CD14-positive monocyte (primary cell): ENCODE results near the gene EGFR. TPM values are rescaled to one million over a fixed set of nuclear protein-coding genes. Genes with fewer than 3 reads are reported as not detected.

ENCODE experiments used
- DNase-seq, 3 donors: peaks; one replicate each; pipeline ENCODE4 v3.0.0-alpha.2; 2011 to 2022
- H2AFZ ChIP-seq: 2 replicates; pipeline ENCODE4 v1.6.0; 2012; ENCODE audit warnings: mild to moderate bottlenecking, low read depth, low read length, inconsistent platforms; ENCODE audit not compliant: insufficient read depth, poor library complexity, severe bottlenecking
- H3K27ac ChIP-seq, 2 donors: 1 replicate in 1 of 2; 2 replicates in 1 of 2; pipeline ENCODE4 v1.5.1; 2012 to 2013; ENCODE audit warnings: low read length in 2 of 2, control low read depth in 1 of 2, inconsistent platforms in 1 of 2, low read depth in 1 of 2, mild to moderate bottlenecking in 1 of 2
- H3K27me3 ChIP-seq, 2 donors: one replicate each; pipeline versions ENCODE4 v1.6.0 to v1.6.1; 2011 to 2013; ENCODE audit warnings: low read length in 2 of 2; ENCODE audit not compliant: control insufficient read depth in 2 of 2, insufficient read depth in 2 of 2
- H3K36me3 ChIP-seq, 2 donors: replicated peaks in 1 of 2; 1 replicate in 1 of 2; 2 replicates in 1 of 2; pipeline versions ENCODE4 v1.5.1 to v1.6.1; 2012 to 2013; ENCODE audit warnings: low read length in 2 of 2, control low read depth in 1 of 2, inconsistent platforms in 1 of 2, mild to moderate bottlenecking in 1 of 2; ENCODE audit not compliant: insufficient read depth in 2 of 2, control insufficient read depth in 1 of 2
- H3K4me1 ChIP-seq, 2 donors: 1 replicate in 1 of 2; 2 replicates in 1 of 2; pipeline versions ENCODE4 v1.5.1 to v1.6.1; 2012 to 2013; ENCODE audit warnings: low read length in 2 of 2, control low read depth in 1 of 2, inconsistent platforms in 1 of 2, mild to moderate bottlenecking in 1 of 2, moderate library complexity in 1 of 2; ENCODE audit not compliant: insufficient read depth in 2 of 2, control insufficient read depth in 1 of 2
- H3K4me2 ChIP-seq: replicated peaks from 2 replicates; pipeline ENCODE3; 2012; ENCODE audit warnings: low read length, moderate library complexity, mild to moderate bottlenecking; ENCODE audit not compliant: poor library complexity, severe bottlenecking; ENCODE audit errors: extremely low read depth
- H3K4me3 ChIP-seq, 3 experiments: fragments of 200-600 bp in 1 of 3; sonication (generic) in 1 of 3; replicated peaks in 1 of 3; 1 replicate in 2 of 3; 2 replicates in 1 of 3; pipeline ENCODE4 v1.5.1; 2011 to 2013; ENCODE audit warnings: low read length in 3 of 3, mild to moderate bottlenecking in 3 of 3, control low read depth in 2 of 3, low read depth in 2 of 3, inconsistent platforms in 1 of 3, moderate library complexity in 1 of 3
- H3K79me2 ChIP-seq: 2 replicates; pipeline ENCODE4 v1.6.0; 2012; ENCODE audit warnings: mild to moderate bottlenecking, control low read depth, inconsistent platforms, low read length, moderate library complexity; ENCODE audit not compliant: insufficient read depth
- H3K9ac ChIP-seq: 2 replicates; pipeline ENCODE4 v1.6.0; 2017; ENCODE audit warnings: low read length, mild to moderate bottlenecking; ENCODE audit not compliant: insufficient read depth, poor library complexity, severe bottlenecking
- H3K9me3 ChIP-seq, 2 donors: replicated peaks in 1 of 2; 1 replicate in 1 of 2; 2 replicates in 1 of 2; pipeline versions ENCODE4 v1.5.1 to v1.6.1; 2012 to 2013; ENCODE audit warnings: low read length in 2 of 2, control low read depth in 1 of 2; ENCODE audit not compliant: control insufficient read depth in 1 of 2, insufficient read depth in 1 of 2
- H4K20me1 ChIP-seq: 2 replicates; pipeline ENCODE4 v1.6.0; 2012; ENCODE audit warnings: mild to moderate bottlenecking, low read length, control low read depth, moderate library complexity; ENCODE audit not compliant: insufficient read depth
- H3K27ac Mint-ChIP-seq, 7 donors: one replicate each; pipeline ENCODE4 v1.8.0; 2020; ENCODE audit warnings: mild to moderate bottlenecking in 7 of 7, mixed read lengths in 7 of 7, moderate library complexity in 6 of 7, inconsistent platforms in 2 of 7
- H3K27me3 Mint-ChIP-seq, 3 donors: one replicate each; pipeline ENCODE4 v1.8.0; 2021 to 2022; ENCODE audit warnings: low read depth in 3 of 3, mild to moderate bottlenecking in 3 of 3, mixed read lengths in 3 of 3, moderate library complexity in 3 of 3, inconsistent platforms in 1 of 3
- H3K36me3 Mint-ChIP-seq, 2 donors: one replicate each; pipeline ENCODE4 v1.8.0; 2020; ENCODE audit warnings: mixed read lengths in 2 of 2, inconsistent platforms in 1 of 2, mild to moderate bottlenecking in 1 of 2
- H3K4me1 Mint-ChIP-seq: one replicate; pipeline ENCODE4 v1.8.0; 2020; ENCODE audit warnings: mild to moderate bottlenecking, mixed read lengths
- H3K4me3 Mint-ChIP-seq, 2 donors: one replicate each; pipeline ENCODE4 v1.8.0; 2020; ENCODE audit warnings: mild to moderate bottlenecking in 2 of 2, mixed read lengths in 2 of 2, moderate library complexity in 1 of 2
- H3K9me3 Mint-ChIP-seq, 7 donors: one replicate each; pipeline ENCODE4 v1.8.0; 2020 to 2022; ENCODE audit warnings: mixed read lengths in 7 of 7, mild to moderate bottlenecking in 6 of 7, moderate library complexity in 6 of 7, inconsistent platforms in 2 of 7
- WGBS: methylation state at CpG from one replicate; pipeline ENCODE4 v1.1.5; 2013; ENCODE audit warnings: missing lambda C conversion rate; ENCODE audit not compliant: insufficient coverage; 5-methylcytosine and 5-hydroxymethylcytosine counted together
- intact Hi-C, 2 donors: fragments of 100-400 bp; cut with micrococcal nuclease; formaldehyde crosslinking; loops; one replicate each; pipeline versions ENCODE4 v1.15.0 to v1.15.1; 2023
- polyA plus RNA-seq, 3 donors: library from polyadenylated mRNA; depleted of rRNA in 1 of 3; unstranded in 2 of 3; stranded (reverse) in 1 of 3; fragments of 300-500 nt in 2 of 3; fragments of >200 nt in 1 of 3; fragmentation: Illumina TruSeq in 2 of 3; gene quantifications; 1 replicate in 2 of 3; 2 replicates in 1 of 3; pipeline ENCODE4 v1.2.3, GENCODE V29; 2012 to 2021
- TF ChIP-seq, protein P1 (sequence below): fragments of 200-600 bp; IDR thresholded peaks from one replicate; pipeline ENCODE4 v1.8.0; 2022; ENCODE audit warnings: antibody characterized with exemption, mild to moderate bottlenecking

Gene EGFR
- polyA plus RNA-seq, 3 donors, result not detected

DNA sequence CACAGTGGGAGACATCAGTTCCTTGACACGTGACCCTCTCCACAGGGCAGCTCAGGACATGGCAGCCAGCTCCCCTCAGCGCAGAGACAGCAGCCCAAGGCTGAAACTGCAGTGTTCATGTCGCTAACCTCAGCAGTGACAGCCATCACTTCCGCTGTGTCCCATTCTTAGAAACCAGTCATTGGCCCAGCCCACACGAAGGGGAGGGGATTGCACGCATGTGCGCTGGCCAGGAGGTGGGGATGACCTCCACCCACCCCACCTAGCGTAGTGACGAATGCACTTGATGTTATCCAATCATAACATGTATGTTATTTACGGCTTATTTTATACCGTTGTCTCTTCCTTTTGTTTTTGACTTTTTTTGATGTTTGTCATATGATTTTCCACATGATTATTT lies 36.9 kb upstream of the EGFR start:
- H3K4me2 ChIP-seq, result no peak overlapping the region
- TF ChIP-seq, protein P1, sequence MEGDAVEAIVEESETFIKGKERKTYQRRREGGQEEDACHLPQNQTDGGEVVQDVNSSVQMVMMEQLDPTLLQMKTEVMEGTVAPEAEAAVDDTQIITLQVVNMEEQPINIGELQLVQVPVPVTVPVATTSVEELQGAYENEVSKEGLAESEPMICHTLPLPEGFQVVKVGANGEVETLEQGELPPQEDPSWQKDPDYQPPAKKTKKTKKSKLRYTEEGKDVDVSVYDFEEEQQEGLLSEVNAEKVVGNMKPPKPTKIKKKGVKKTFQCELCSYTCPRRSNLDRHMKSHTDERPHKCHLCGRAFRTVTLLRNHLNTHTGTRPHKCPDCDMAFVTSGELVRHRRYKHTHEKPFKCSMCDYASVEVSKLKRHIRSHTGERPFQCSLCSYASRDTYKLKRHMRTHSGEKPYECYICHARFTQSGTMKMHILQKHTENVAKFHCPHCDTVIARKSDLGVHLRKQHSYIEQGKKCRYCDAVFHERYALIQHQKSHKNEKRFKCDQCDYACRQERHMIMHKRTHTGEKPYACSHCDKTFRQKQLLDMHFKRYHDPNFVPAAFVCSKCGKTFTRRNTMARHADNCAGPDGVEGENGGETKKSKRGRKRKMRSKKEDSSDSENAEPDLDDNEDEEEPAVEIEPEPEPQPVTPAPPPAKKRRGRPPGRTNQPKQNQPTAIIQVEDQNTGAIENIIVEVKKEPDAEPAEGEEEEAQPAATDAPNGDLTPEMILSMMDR, result no peak
- H3K27ac Mint-ChIP-seq, result no peak overlapping the region
- no peak overlapping the region for H3K4me3 Mint-ChIP-seq
- no peak overlapping the region for H2AFZ ChIP-seq
- no peaks in the 10 kb centered on the region for H3K4me1 Mint-ChIP-seq
- no peaks in the 10 kb centered on the region for H3K9me3 ChIP-seq
- no peaks in the 10 kb centered on the region for H3K79me2 ChIP-seq
- intact Hi-C loops, result no loop called here
- WGBS, result 72% methylated on average over 2 of the region's 11 CpGs
- no peak overlapping the region for H3K27ac ChIP-seq
- H3K36me3 ChIP-seq, result no peaks in the 10 kb centered on the region
- H4K20me1 ChIP-seq, result no peaks in the 10 kb centered on the region
- no peaks in the 10 kb centered on the region for H3K36me3 Mint-ChIP-seq
- H3K4me3 ChIP-seq, result no peak overlapping the region
- DNase-seq, result no peak
- no peaks in the 10 kb centered on the region for H3K4me1 ChIP-seq
- H3K9me3 Mint-ChIP-seq, result peaks cover 0 to 8% (median 4%) of the 10 kb centered on the region in 7 donors
- no peaks in the 10 kb centered on the region for H3K27me3 ChIP-seq
- peaks cover 0 to 1% (median 0%) of the 10 kb centered on the region in 3 donors for H3K27me3 Mint-ChIP-seq
- no peak overlapping the region for H3K9ac ChIP-seq

DNA sequence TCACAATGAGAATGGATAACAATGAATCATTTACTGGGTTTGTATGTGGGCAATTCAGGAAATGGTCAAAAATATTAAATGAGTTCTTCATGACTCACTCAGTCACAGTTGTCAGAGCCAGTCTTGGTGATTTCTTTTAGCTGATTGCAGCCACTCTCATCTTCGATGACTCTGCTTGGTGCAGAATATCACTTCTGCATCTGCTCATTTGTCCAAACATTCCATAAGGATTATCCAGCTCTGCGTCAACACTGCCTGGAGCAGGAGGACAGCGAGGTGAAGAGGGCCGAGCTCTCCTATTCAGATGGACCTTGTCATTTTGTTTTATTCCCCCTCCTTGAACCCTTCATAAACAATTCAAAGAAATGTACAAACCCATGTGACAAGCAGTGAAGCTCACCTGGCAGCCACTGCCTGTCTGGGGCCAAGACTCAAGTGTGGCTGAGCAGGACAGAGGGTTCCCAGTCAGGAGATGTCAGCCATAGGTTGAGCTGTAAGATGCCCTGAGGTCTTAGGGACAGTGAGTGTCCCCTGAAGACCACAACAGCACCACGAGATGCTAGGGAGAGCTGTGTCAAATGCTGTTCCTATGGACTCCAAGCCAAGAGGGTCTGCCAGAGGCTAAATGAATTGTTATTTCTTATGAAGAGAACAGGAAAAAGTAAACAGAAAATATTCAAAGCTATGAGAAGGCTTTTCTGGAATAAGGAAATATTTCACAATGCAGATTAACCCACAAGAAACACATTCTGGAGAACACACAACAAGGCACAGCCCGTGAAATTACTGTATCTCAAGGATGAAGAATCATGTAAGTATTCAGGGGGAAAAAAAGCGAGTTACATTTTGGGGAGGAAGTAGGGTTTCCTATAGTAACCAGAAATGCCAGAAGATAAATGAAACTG lies 33.1 kb upstream of the EGFR start:
- H4K20me1 ChIP-seq, result no peaks in the 10 kb centered on the region

More for the DNA sequence above, 33.1 kb upstream of the EGFR start:
- H3K4me1 ChIP-seq, result no peaks in the 10 kb centered on the region
- no peak overlapping the region for H3K9ac ChIP-seq
- H3K36me3 Mint-ChIP-seq, result no peaks in the 10 kb centered on the region
- no peak overlapping the region for H3K27ac Mint-ChIP-seq
- 90% methylated on average over 5 of the region's 7 CpGs for WGBS
- H3K36me3 ChIP-seq, result no peaks in the 10 kb centered on the region
- H2AFZ ChIP-seq, result no peak overlapping the region
- H3K9me3 ChIP-seq, result no peaks in the 10 kb centered on the region
- H3K4me2 ChIP-seq, result no peak overlapping the region
- H3K4me3 Mint-ChIP-seq, result no peak overlapping the region
- DNase-seq, result no peak
- H3K4me3 ChIP-seq, result no peak overlapping the region
- no peaks in the 10 kb centered on the region for H3K27me3 ChIP-seq
- no peaks in the 10 kb centered on the region for H3K79me2 ChIP-seq
- H3K4me1 Mint-ChIP-seq, result no peaks in the 10 kb centered on the region
- H3K27ac ChIP-seq, result no peak overlapping the region
- intact Hi-C loops, result no loop called here
- TF ChIP-seq, protein P1, result no peak
- peaks cover 0 to 1% (median 0%) of the 10 kb centered on the region in 3 donors for H3K27me3 Mint-ChIP-seq
- peaks cover 0 to 9% (median 4%) of the 10 kb centered on the region in 7 donors for H3K9me3 Mint-ChIP-seq
